K562 treated with DMSO at 1 percent for 12 hours (cell line): ENCODE results near the gene TOMM6. TPM values are rescaled to one million over a fixed set of nuclear protein-coding genes. Genes with fewer than 3 reads are reported as not detected.

ENCODE experiments used
- total RNA-seq: library from RNA; unstranded; fragments of 300-600 nt; gene quantifications from 2 replicates; pipeline ENCODE4 v1.2.3, GENCODE V29; 2022; ENCODE audit not compliant: insufficient read depth

TOMM6 gene
- total RNA-seq, result 387 and 456 TPM in 2 replicates

DNA sequence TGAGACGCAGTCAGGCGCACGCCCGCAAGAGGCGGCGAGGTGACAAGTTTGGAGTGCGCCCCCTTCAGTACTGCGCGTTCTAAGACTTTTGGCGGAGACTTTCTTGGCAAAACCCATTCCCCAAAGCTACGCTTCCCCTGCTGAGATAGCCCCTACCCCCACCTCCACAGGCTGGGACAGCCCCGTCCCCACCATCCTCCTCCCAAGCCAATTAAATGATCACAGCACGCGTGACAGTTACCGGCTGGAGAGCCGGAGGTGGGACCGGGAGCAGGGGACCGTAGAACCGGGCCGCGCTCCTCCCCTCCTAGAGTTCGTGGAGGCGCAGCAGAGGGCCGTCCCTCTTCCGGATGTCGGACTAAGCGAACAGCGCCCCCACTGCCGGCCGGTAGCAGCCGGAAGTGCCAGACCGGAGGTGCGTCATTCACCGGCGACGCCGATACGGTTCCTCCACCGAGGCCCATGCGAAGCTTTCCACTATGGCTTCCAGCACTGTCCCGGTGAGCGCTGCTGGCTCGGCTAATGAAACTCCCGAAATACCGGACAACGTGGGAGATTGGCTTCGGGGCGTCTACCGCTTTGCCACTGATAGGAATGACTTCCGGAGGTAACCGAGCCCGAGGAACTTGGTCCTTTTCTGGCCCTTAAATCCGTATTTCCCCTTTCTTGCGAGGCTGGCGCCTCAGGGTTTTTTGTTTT, at the start of gene TOMM6:
Gene TOMM6 (plus strand): TSS at position 476 of the 699 bp plus-strand sequence. CDS start 4 bp downstream, at position 480.

DNA sequence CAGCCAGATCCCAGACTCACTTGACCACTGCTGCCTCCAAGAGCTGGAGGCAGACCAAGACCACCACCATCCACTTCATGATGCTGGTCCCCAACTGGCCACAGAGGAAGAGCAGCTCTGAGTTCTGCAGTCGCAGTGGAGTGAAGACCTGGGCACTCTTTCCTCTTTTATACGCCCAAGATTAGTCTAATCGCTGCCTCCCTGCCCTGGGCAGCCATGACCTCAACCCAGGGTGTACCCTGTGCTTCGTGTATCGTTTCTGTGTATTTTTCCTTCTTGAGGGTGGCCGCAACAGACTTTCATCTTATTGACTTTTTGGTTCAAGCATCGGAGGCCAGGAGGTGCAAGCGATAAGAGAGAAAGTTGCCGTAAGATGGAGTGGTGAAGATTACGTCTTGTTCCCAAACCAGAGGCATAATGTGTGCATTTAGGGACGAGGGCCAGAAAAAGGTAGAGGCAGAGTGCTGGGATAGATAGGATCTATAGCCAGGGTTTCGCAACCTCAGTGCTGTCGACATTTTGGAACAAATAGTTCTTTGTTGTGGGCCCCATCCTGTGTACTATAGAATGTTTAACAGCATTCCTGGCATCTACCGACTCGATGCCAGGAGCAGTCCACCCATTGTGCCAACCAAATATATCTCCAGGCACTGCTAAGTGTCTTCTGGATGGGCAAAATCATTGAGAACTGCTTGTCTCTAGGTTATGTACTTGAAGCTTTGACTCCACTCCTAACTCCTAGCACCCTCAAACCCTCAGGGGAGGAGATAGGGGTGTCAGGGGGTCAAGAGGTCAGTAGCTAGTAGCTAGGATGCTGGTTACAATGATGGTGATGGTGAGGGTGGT, 40.0 kb upstream of the TOMM6 start, which contains the start of gene PGC:
Gene PGC (minus strand): TSS at position 142 of the 846 bp plus-strand sequence. CDS start 63 bp downstream, at position 79.

DNA sequence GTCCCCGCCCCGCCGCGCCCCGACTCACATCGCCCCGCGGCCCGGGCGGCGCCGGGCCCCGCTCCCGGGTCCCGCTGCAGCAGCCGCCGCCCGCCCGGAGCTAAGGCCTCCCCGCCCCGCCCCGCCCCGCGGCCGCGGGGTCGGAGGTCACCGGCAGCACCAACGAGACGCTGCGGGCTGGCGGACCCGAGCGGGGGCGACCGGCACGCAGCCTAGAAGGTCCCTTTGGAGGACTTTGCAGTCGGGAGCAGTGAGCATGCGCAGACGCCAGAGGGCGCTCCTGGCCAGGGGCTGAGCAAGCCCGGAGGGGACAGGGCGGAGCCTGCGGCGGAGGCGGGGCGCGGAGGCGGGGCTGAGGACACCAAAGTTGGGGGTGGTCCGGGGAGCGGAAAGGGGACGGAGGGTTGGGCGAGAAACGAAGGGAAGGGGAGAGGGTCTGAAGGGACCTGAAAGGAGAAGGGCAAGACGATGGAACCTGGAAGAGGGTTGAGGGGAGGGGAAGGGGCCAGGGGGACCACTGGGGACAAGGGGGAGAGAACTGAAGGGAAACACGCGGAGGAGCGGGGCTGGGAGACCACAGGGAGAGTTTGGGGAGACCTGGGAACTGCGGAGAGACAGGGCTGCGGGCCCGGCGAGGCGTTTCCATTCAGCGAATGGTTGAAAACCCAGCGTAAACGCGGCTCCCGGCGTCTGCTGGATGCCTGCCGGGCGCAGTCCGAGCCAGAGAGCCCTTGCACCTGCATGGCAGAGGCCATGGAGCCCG, 7.5 kb upstream of the TOMM6 start, which contains the start of gene FRS3:
Gene FRS3 (minus strand): TSS at position 113 of the 763 bp plus-strand sequence. CDS start 2,913 bp downstream, outside the sequence.

DNA sequence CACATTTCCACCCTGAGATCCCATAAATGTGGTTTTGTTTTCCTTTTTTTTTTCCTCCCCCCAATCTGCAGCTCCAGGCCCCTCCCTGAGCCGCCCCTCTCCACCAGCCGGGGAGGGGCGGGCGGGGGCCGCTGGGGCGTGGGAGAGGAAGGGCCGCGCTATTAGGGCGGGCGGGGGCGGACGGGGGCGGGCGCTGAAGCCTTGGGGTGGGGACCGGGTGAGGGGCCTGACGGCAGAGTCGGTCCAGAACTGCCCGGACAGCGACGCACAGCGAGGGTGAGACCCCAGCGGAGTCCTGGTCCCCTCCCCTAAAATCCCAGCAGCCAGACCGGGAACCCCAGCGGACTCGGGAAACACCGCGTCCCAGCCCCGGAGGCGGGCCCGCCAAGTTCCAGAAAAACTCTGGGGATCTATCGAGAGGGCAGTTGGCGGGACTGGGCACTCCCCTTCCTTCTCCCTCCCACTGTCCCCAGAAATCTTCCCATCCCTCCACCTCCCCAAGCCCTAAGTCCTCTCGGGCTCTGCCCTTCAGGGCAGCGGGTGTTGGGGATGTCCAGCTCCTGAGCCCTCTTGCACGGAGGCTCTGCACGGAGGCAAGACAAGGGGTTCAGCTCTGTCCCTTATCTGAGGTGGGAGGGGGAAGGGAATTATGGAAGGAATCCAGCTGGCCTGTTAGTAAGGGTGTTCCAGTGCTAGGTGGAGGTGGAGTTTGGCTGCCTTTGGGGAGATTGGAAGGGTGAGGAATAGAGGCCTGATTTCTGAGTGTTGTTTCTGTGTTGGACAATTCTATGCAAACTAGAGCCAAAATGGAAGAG, 6.7 kb upstream of the TOMM6 start, which contains the start of gene PRICKLE4:
Gene PRICKLE4 (plus strand): TSS at position 232 of the 815 bp plus-strand sequence. CDS start 2,692 bp downstream, outside the sequence.

Other genes with a start within 250 kb of the TOMM6 start
- gene FOXP4, start 241.3 kb upstream of the TOMM6 start, total RNA-seq, result 17.7 and 47.1 TPM in 2 replicates
- gene MDFI, start 149.2 kb upstream of the TOMM6 start, total RNA-seq, result not detected in 2 replicates
- 4.2 and 7.7 TPM in 2 replicates for gene TFEB, start 52.1 kb upstream of the TOMM6 start, total RNA-seq
- gene PGC, start 40.3 kb upstream of the TOMM6 start, total RNA-seq, result not detected in 2 replicates
- gene FRS3, start 7.8 kb upstream of the TOMM6 start, total RNA-seq, result 3.4 and 7.2 TPM in 2 replicates
- 1.8 and 3.0 TPM in 2 replicates for gene PRICKLE4, start 6.9 kb upstream of the TOMM6 start, total RNA-seq
- 1.5 and 10.9 TPM in 2 replicates for gene USP49, start 107.7 kb downstream of the TOMM6 start, total RNA-seq
- gene MED20, start 133.4 kb downstream of the TOMM6 start, total RNA-seq, result 10.2 and 28.2 TPM in 2 replicates
- gene BYSL, start 133.8 kb downstream of the TOMM6 start, total RNA-seq, result 24.3 and 28.4 TPM in 2 replicates
- 237 and 263 TPM in 2 replicates for gene CCND3, start 154.1 kb downstream of the TOMM6 start, total RNA-seq